Coronary artery (tissue), 2 donors: ENCODE results near the gene GIMAP1.

Source experiments
- DNase-seq: peaks from one replicate; pipeline ENCODE4 v3.0.0-alpha.2; 2017; ENCODE audit warnings: low spot score
- H3K27ac ChIP-seq, 2 donors: fragments of 200-600 bp; sonication (generic); one replicate each; pipeline ENCODE4 v1.5.1; 2016 to 2019
- H3K4me3 ChIP-seq: fragments of 200-600 bp; sonication (generic); 2 replicates; pipeline ENCODE4 v1.5.1; 2016; ENCODE audit warnings: mild to moderate bottlenecking, moderate library complexity
- CTCF ChIP-seq: fragments of 200-600 bp; sonication (generic); IDR thresholded peaks from one replicate; pipeline ENCODE4 v1.5.1; 2019; ENCODE audit warnings: antibody characterized with exemption

GIMAP1 gene

GRCh38 chr7:150685219-150686029, 31.0 kb upstream of the GIMAP1 start, which contains the start of gene GIMAP2:
TSS of gene GIMAP2 (plus strand) at chr7:150685706. CDS start at chr7:150687060, 1,354 bp downstream.
- no peak for TF ChIP-seq CTCF
- H3K4me3 ChIP-seq = peak within 1 kb of the TSS; percentile 56
- H3K27ac ChIP-seq = peak within 1 kb of the TSS; percentile 51 to 63
- no peak for DNase-seq

GRCh38 chr7:150686030-150686631, 30.3 kb upstream of the GIMAP1 start:
- DNase-seq = no peak
- TF ChIP-seq CTCF = no peak
- Histone ChIP-seq H3K4me3 (peak overlapping the region; percentile 56), H3K27ac (peak overlapping the region; percentile 51 to 63)

- DNase-seq = no peak
- no peak overlapping the region for H3K4me3 ChIP-seq
- H3K27ac ChIP-seq = no peak overlapping the region
- TF ChIP-seq CTCF = no peak
These were observed 27.8 kb upstream of the GIMAP1 start for GRCh38 chr7:150688630-150689029.

GRCh38 chr7:150695654-150696053, 20.8 kb upstream of the GIMAP1 start:
- DNase-seq = no peak
- Histone ChIP-seq H3K27ac (no peak overlapping the region), H3K4me3 (no peak overlapping the region)
- TF ChIP-seq CTCF = no peak

- Histone ChIP-seq H3K27ac (no peak overlapping the region), H3K4me3 (no peak overlapping the region)
- no peak for DNase-seq
- no peak for TF ChIP-seq CTCF
These were observed 13.2 kb upstream of the GIMAP1 start for GRCh38 chr7:150703209-150703608.

GRCh38 chr7:150715293-150715692, 1.1 kb upstream of the GIMAP1 start:
- H3K27ac ChIP-seq = peak overlapping the region in 1 of 2 donors; percentile 11
- no peak overlapping the region for H3K4me3 ChIP-seq
- DNase-seq = no peak
- TF ChIP-seq CTCF = no peak

GRCh38 chr7:150715738-150716137, 675 bp upstream of the GIMAP1 start:
- peak overlapping the region; percentile 53 for H3K4me3 ChIP-seq
- peak overlapping the region in 1 of 2 donors; percentile 51 for H3K27ac ChIP-seq
- TF ChIP-seq CTCF = no peak

More at GRCh38 chr7:150715738-150716137, 675 bp upstream of the GIMAP1 start:
- no peak for DNase-seq
